Measurements from ENCODE around the gene WBP2.

DNA sequence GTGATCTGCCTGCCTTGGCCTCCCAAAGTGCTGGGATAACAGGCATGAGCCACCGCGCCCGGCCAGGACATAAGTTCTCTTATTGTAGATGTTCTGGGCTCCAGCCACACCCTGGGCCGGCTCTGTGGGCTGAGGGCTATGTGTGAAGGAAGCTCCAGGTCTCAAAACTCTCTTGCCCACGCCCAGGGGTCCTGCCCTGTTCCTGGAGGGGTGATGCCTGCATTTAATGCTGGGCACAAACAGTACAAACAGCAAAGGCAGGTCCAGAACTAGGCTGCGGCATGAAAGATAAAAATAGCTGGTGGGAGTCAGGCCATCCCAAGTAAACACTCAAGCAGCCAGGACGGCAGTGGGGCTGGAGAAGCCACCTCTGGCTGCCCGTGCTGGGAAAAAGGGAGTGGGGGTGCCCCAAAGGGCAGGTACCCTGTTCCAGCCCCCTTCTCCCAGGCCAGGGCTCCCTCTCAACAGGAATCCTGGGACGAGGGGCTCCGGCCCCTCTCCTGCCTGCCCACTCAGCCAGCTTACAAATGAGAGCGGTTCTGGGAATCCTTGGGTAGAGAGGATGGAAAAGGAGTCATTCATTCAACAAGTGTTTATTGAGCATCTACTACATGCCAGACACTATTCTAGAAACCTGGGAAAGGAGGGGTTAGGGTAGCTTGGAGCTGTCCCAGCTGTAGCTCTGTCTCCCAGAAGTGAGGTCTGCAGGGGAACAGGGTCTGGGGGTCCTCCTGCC is 18.6 kb upstream of the WBP2 start:
- TF ChIP-seq, protein P1, sequence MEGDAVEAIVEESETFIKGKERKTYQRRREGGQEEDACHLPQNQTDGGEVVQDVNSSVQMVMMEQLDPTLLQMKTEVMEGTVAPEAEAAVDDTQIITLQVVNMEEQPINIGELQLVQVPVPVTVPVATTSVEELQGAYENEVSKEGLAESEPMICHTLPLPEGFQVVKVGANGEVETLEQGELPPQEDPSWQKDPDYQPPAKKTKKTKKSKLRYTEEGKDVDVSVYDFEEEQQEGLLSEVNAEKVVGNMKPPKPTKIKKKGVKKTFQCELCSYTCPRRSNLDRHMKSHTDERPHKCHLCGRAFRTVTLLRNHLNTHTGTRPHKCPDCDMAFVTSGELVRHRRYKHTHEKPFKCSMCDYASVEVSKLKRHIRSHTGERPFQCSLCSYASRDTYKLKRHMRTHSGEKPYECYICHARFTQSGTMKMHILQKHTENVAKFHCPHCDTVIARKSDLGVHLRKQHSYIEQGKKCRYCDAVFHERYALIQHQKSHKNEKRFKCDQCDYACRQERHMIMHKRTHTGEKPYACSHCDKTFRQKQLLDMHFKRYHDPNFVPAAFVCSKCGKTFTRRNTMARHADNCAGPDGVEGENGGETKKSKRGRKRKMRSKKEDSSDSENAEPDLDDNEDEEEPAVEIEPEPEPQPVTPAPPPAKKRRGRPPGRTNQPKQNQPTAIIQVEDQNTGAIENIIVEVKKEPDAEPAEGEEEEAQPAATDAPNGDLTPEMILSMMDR (IDR thresholded peaks at IDR 0.05): no peak
- TF ChIP-seq POLR2A (IDR thresholded peaks at IDR 0.05) (no peak), EP300 (IDR thresholded peaks at IDR 0.05) (no peak)
